ENCODE measurements around the gene MYO10.

MYO10 gene

DNA sequence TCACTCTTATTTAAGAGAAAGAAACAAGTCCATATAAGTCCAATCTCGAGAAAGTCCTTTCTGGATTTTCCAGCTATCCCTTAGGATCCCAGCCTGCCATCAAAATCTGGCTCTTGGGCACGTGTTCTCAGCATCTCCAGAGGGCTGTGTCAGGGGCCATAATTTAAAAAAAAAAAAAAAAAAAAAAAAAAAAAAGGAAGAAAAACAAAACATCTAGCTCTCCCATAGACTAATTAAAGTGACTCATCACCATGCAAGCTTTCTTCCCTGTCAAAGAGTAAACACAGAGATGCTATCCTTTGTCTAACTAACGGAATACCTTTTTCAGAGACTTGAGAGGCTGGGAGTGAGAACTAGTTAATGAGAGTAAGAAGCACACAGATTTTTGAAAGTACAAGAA lies 44.9 kb upstream of the MYO10 start:
- TF ChIP-seq, protein P1, sequence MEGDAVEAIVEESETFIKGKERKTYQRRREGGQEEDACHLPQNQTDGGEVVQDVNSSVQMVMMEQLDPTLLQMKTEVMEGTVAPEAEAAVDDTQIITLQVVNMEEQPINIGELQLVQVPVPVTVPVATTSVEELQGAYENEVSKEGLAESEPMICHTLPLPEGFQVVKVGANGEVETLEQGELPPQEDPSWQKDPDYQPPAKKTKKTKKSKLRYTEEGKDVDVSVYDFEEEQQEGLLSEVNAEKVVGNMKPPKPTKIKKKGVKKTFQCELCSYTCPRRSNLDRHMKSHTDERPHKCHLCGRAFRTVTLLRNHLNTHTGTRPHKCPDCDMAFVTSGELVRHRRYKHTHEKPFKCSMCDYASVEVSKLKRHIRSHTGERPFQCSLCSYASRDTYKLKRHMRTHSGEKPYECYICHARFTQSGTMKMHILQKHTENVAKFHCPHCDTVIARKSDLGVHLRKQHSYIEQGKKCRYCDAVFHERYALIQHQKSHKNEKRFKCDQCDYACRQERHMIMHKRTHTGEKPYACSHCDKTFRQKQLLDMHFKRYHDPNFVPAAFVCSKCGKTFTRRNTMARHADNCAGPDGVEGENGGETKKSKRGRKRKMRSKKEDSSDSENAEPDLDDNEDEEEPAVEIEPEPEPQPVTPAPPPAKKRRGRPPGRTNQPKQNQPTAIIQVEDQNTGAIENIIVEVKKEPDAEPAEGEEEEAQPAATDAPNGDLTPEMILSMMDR (IDR thresholded peaks at IDR 0.05): no peak
- H3K27ac ChIP-seq: no peak overlapping the region
- no peak overlapping the region for H3K4me2 ChIP-seq (ENCODE audit: low read length)
- no peaks in the 10 kb centered on the region for H3K27me3 ChIP-seq (ENCODE audit: control insufficient read depth, insufficient read depth, low read length)
- H3K4me1 ChIP-seq: no peaks in the 10 kb centered on the region
- no peaks in the 10 kb centered on the region for H3K79me2 ChIP-seq
- no peaks in the 10 kb centered on the region for H3K36me3 ChIP-seq (ENCODE audit: control insufficient read depth, insufficient read depth, low read length)
- H3K9ac ChIP-seq: no peak overlapping the region
- H3K4me3 ChIP-seq (ENCODE audit: low read depth, low read length): no peak overlapping the region
- H3K9me3 ChIP-seq (ENCODE audit: control insufficient read depth, low read length): no peaks in the 10 kb centered on the region
- H2AFZ ChIP-seq: no peak overlapping the region

DNA sequence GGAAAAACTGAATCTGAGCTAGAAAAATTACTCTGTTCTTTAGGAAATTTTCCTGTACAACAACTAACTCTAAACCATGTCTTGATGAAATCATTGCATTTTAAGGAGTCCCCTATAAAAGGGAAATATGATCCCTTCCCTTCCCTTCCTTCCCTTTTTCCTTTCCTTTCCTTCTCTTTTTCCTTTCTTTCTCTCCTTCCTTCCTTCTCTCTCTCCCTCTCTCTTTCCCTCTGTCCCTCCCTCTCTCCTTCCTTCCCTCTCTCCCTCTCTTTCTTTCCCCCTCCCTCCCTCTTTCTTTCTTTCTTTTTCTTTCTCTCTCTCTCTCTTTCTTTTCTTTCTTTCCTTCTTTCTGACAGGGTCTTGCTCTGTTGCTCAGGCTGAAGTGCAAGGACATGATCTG lies 42.2 kb upstream of the MYO10 start:
- Histone ChIP-seq H3K4me1 (no peaks in the 10 kb centered on the region), H3K27ac (no peak overlapping the region), H3K79me2 (no peaks in the 10 kb centered on the region), H3K4me3 (ENCODE audit: low read depth, low read length) (no peak overlapping the region), H3K9me3 (ENCODE audit: control insufficient read depth, low read length) (no peaks in the 10 kb centered on the region), H3K36me3 (ENCODE audit: control insufficient read depth, insufficient read depth, low read length) (no peaks in the 10 kb centered on the region), H3K4me2 (ENCODE audit: low read length) (no peak overlapping the region), H3K27me3 (ENCODE audit: control insufficient read depth, insufficient read depth, low read length) (no peaks in the 10 kb centered on the region), H3K9ac (no peak overlapping the region), H2AFZ (no peak overlapping the region)
- TF ChIP-seq, protein P1 (IDR thresholded peaks at IDR 0.05): no peak

DNA sequence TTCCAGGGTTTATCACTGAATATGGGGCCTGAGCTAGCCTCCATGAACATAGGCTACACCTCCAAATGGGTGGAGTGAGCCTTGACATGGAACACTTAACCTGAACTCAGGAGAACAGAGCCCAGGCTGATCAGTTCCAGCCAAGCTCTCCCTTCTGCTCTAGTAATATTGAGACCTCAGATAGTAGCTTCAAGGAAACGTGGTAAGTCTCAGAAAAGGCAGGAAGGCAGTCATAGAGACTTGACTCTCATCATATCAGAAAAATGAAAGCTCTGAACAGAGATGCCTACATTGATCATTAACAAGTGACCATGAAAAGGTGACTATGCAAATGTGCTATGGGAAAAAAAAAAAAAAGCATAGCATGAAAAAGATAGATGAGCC lies 40.5 kb upstream of the MYO10 start:
- TF ChIP-seq, protein P1 (IDR thresholded peaks at IDR 0.05): no peak
- no peaks in the 10 kb centered on the region for H3K9me3 ChIP-seq (ENCODE audit: control insufficient read depth, low read length)
- H3K27me3 ChIP-seq (ENCODE audit: control insufficient read depth, insufficient read depth, low read length): no peaks in the 10 kb centered on the region
- no peak overlapping the region for H2AFZ ChIP-seq
- H3K4me1 ChIP-seq: no peaks in the 10 kb centered on the region
- no peaks in the 10 kb centered on the region for H3K79me2 ChIP-seq
- H3K4me2 ChIP-seq (ENCODE audit: low read length): no peak overlapping the region
- no peak overlapping the region for H3K9ac ChIP-seq
- no peak overlapping the region for H3K27ac ChIP-seq
- no peak overlapping the region for H3K4me3 ChIP-seq (ENCODE audit: low read depth, low read length)
- no peaks in the 10 kb centered on the region for H3K36me3 ChIP-seq (ENCODE audit: control insufficient read depth, insufficient read depth, low read length)

DNA sequence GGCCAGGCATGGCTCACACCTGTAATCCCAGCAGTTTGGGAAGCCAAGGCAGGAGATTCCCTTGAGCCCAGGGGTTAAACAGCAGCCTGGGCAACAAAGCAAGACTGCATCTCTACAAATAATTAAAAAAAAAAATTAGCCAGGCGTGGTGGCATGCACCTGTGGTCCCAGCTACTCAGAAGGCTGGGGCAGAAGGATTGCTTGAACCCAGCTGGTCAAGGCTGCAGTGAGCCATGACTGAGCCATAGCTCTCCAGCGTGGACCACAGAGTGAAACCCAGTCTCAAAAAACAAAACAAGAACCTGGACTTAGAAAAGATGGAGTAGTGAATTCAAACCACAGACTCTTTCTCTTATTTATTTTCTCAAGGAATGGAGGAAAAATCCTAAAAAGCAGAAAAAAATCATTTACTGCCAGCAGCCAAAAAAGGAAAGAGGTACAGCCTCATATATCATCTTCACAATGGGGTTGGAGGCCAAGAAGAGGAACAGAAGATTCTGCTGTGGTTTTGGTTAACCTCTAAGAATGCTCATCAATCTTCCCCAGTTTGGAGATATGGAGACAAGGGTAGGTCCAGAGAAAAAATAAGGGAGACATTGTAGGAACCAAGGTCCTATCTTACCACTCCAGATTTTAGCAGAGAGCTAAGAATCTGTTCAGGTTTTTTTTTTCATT lies 40.0 kb upstream of the MYO10 start:
- no peak overlapping the region for H3K27ac ChIP-seq
- H3K27me3 ChIP-seq (ENCODE audit: control insufficient read depth, insufficient read depth, low read length): no peaks in the 10 kb centered on the region
- H3K4me3 ChIP-seq (ENCODE audit: low read depth, low read length): no peak overlapping the region
- H3K79me2 ChIP-seq: no peaks in the 10 kb centered on the region
- no peaks in the 10 kb centered on the region for H3K9me3 ChIP-seq (ENCODE audit: control insufficient read depth, low read length)
- H3K9ac ChIP-seq: no peak overlapping the region
- H2AFZ ChIP-seq: no peak overlapping the region
- TF ChIP-seq, protein P1 (IDR thresholded peaks at IDR 0.05): no peak
- H3K4me1 ChIP-seq: no peaks in the 10 kb centered on the region
- H3K36me3 ChIP-seq (ENCODE audit: control insufficient read depth, insufficient read depth, low read length): no peaks in the 10 kb centered on the region
- no peak overlapping the region for H3K4me2 ChIP-seq (ENCODE audit: low read length)

DNA sequence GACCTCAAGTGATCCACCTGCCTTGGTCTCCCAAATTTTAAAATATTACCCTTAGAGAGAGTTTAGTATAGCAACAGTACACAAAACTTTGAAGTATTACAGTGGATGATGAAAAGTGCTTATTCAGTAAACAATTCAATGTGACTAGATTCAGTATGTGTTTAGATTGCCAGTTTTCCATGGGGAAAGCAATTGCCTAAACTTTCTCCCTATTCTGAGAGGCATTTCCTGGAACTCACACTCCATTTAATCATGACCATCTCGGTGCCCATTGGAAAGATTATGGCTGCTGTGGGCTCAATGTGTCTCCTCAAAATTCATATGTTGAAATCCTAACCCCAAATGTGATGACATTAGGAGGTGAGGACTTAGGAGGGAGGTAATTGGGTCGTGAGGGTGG lies 38.9 kb upstream of the MYO10 start:
- Histone ChIP-seq H3K4me1 (no peaks in the 10 kb centered on the region), H3K27me3 (ENCODE audit: control insufficient read depth, insufficient read depth, low read length) (no peaks in the 10 kb centered on the region), H3K9me3 (ENCODE audit: control insufficient read depth, low read length) (no peaks in the 10 kb centered on the region), H3K79me2 (no peaks in the 10 kb centered on the region), H3K27ac (no peak overlapping the region), H3K4me3 (ENCODE audit: low read depth, low read length) (no peak overlapping the region), H3K9ac (no peak overlapping the region), H3K4me2 (ENCODE audit: low read length) (no peak overlapping the region), H3K36me3 (ENCODE audit: control insufficient read depth, insufficient read depth, low read length) (no peaks in the 10 kb centered on the region), H2AFZ (no peak overlapping the region)
- TF ChIP-seq, protein P1 (IDR thresholded peaks at IDR 0.05): no peak
